IMR-90 (cell line): Measurements from ENCODE around the gene FOXN3. TPM values are rescaled to one million over a fixed set of nuclear protein-coding genes. Genes with fewer than 3 reads are reported as not detected.

Source experiments
- ATAC-seq: fragments of 200-7000 bp; cut with Tn5 transposase; 2 replicates; pipeline ENCODE4 v1.9.1; 2020; ENCODE audit warnings: low read depth, mild to moderate bottlenecking, moderate library complexity
- BruUV-seq: library from RNA; stranded (reverse); fragments of 400-500 nt; replicated peaks from 2 replicates; lab custom pipeline; 2021; lab: Mats Ljungman, UMichigan
- CTCF ChIA-PET: fragments of 300-600 bp; formaldehyde crosslinking; extraction: SDS; loops from one replicate; lab custom pipeline; 2021; ENCODE audit warnings: antibody characterized with exemption; lab: Yijun Ruan, JAX
- POLR2A ChIA-PET: fragments of 300-600 bp; sonication (Branson Sonifier 250); formaldehyde crosslinking; loops from one replicate; lab custom pipeline; 2022; ENCODE audit warnings: antibody characterized with exemption; ENCODE audit not compliant: unreplicated experiment; lab: Charles Lee
- DNase-seq: peaks from one replicate; pipeline ENCODE4 v3.0.0; 2013
- H2AFZ ChIP-seq: replicated peaks from 2 replicates; pipeline ENCODE3; 2013; ENCODE audit warnings: low read length, mild to moderate bottlenecking; ENCODE audit not compliant: poor library complexity
- H2AK5ac ChIP-seq: 2 replicates; pipeline ENCODE4 v1.6.1; 2013; ENCODE audit warnings: low read depth, low read length, inconsistent platforms
- H2AK9ac ChIP-seq: replicated peaks from 2 replicates; pipeline ENCODE3; 2013; ENCODE audit warnings: mild to moderate bottlenecking, low read depth, low read length, moderate library complexity; ENCODE audit not compliant: poor library complexity
- H2BK120ac ChIP-seq: 2 replicates; pipeline ENCODE4 v1.6.1; 2013; ENCODE audit warnings: low read depth, low read length, inconsistent platforms
- H2BK15ac ChIP-seq: 3 replicates; pipeline ENCODE4 v1.6.1; 2013; ENCODE audit warnings: low read depth, low read length, inconsistent platforms
- H2BK20ac ChIP-seq: 2 replicates; pipeline ENCODE4 v1.6.1; 2013; ENCODE audit warnings: low read depth, mild to moderate bottlenecking, inconsistent platforms, low read length, moderate library complexity
- H2BK5ac ChIP-seq: 2 replicates; pipeline ENCODE4 v1.6.1; 2013; ENCODE audit warnings: mild to moderate bottlenecking, low read depth, low read length, inconsistent platforms; ENCODE audit not compliant: poor library complexity, severe bottlenecking
- H3K14ac ChIP-seq: replicated peaks from 2 replicates; pipeline ENCODE4 v1.6.1; 2013; ENCODE audit warnings: low read depth, low read length, inconsistent platforms
- H3K18ac ChIP-seq: 2 replicates; pipeline ENCODE4 v1.6.1; 2013; ENCODE audit warnings: low read depth, low read length, control low read depth
- H3K23ac ChIP-seq: 2 replicates; pipeline ENCODE4 v1.6.1; 2013; ENCODE audit warnings: low read depth, low read length, inconsistent platforms
- H3K27ac ChIP-seq: 2 replicates; pipeline ENCODE4 v1.5.1; 2013; ENCODE audit warnings: mild to moderate bottlenecking, control low read depth, low read length; ENCODE audit not compliant: insufficient read depth
- H3K27me3 ChIP-seq: 2 replicates; pipeline ENCODE4 v1.6.1; 2013; ENCODE audit warnings: low read length; ENCODE audit not compliant: control insufficient read depth, insufficient read depth
- H3K36me3 ChIP-seq: 2 replicates; pipeline ENCODE4 v1.6.1; 2013; ENCODE audit warnings: low read length, mixed read lengths; ENCODE audit not compliant: control insufficient read depth, insufficient read depth
- H3K4ac ChIP-seq: 2 replicates; pipeline ENCODE4 v1.6.1; 2013; ENCODE audit warnings: low read depth, low read length, inconsistent platforms
- H3K4me1 ChIP-seq: 2 replicates; pipeline ENCODE4 v1.6.1; 2013; ENCODE audit warnings: low read length, mixed read lengths; ENCODE audit not compliant: control insufficient read depth, insufficient read depth
- H3K4me2 ChIP-seq: 2 replicates; pipeline ENCODE4 v1.6.1; 2013; ENCODE audit warnings: low read depth, mild to moderate bottlenecking, control low read depth, low read length, moderate library complexity
- H3K4me3 ChIP-seq: 2 replicates; pipeline ENCODE4 v1.5.1; 2013; ENCODE audit warnings: low read depth, mild to moderate bottlenecking, control low read depth, low read length, moderate library complexity; ENCODE audit not compliant: insufficient read depth
- H3K56ac ChIP-seq: 2 replicates; pipeline ENCODE4 v1.6.1; 2013; ENCODE audit warnings: low read length, inconsistent platforms; ENCODE audit not compliant: insufficient read depth; ENCODE audit errors: extremely low read depth
- H3K79me1 ChIP-seq, 2 experiments: 2 replicates each; pipeline ENCODE4 v1.6.1; 2013; ENCODE audit warnings: low read length in 2 of 2, inconsistent platforms in 1 of 2, low read depth in 1 of 2
- H3K9ac ChIP-seq: 2 replicates; pipeline ENCODE4 v1.6.1; 2013; ENCODE audit warnings: low read depth, low read length, control low read depth
- H3K9me1 ChIP-seq: 2 replicates; pipeline ENCODE4 v1.6.1; 2013; ENCODE audit warnings: low read length, inconsistent platforms; ENCODE audit not compliant: insufficient read depth
- H3K9me3 ChIP-seq: 2 replicates; pipeline ENCODE4 v1.6.1; 2013; ENCODE audit warnings: low read length; ENCODE audit not compliant: control insufficient read depth, insufficient read depth
- H4K20me1 ChIP-seq: 2 replicates; pipeline ENCODE4 v1.6.1; 2013; ENCODE audit warnings: low read length, inconsistent platforms; ENCODE audit not compliant: insufficient read depth
- H4K5ac ChIP-seq: 2 replicates; pipeline ENCODE4 v1.6.1; 2013; ENCODE audit warnings: mild to moderate bottlenecking, low read depth, low read length, control low read depth
- H4K8ac ChIP-seq, 2 experiments: 2 replicates each; pipeline ENCODE4 v1.6.1; 2013; ENCODE audit warnings: low read depth in 2 of 2, low read length in 2 of 2, control low read depth in 1 of 2, inconsistent platforms in 1 of 2
- H4K91ac ChIP-seq: 2 replicates; pipeline ENCODE4 v1.6.1; 2013; ENCODE audit warnings: low read depth, low read length, inconsistent platforms; ENCODE audit not compliant: insufficient read depth
- BHLHE40 ChIP-seq: fragments of 150-350 bp; IDR thresholded peaks from 2 replicates; pipeline ENCODE4 v1.6.1; 2016; ENCODE audit warnings: mild to moderate bottlenecking, low read depth, low read length
- CEBPB ChIP-seq: IDR thresholded peaks from 2 replicates; pipeline ENCODE4 v1.6.1; 2012; ENCODE audit warnings: low read depth, low read length, improper control_type of control experiment
- CHD1 ChIP-seq: IDR thresholded peaks from 2 replicates; pipeline ENCODE4 v1.6.1; 2012; ENCODE audit warnings: low read depth, low read length, improper control_type of control experiment
- CTCF ChIP-seq: conservative IDR thresholded peaks from 2 replicates; pipeline ENCODE4 v1.5.1; 2012; ENCODE audit warnings: mild to moderate bottlenecking, low read depth, low read length, improper control_type of control experiment
- FOS ChIP-seq: fragments of 150-350 bp; IDR thresholded peaks from 2 replicates; pipeline ENCODE4 v1.6.1; 2016; ENCODE audit warnings: low read depth, low read length
- MAFK ChIP-seq: IDR thresholded peaks from 2 replicates; pipeline ENCODE4 v1.6.1; 2012; ENCODE audit warnings: low read depth, low read length, improper control_type of control experiment
- MAZ ChIP-seq: IDR thresholded peaks from 2 replicates; pipeline ENCODE4 v1.6.1; 2012; ENCODE audit warnings: low read depth, mild to moderate bottlenecking, low read length, improper control_type of control experiment, moderate library complexity, borderline replicate concordance
- MXI1 ChIP-seq: IDR thresholded peaks from 2 replicates; pipeline ENCODE4 v1.6.1; 2012; ENCODE audit warnings: low read depth, mild to moderate bottlenecking, low read length, moderate library complexity, borderline replicate concordance
- NFE2L2 ChIP-seq: fragments of 150-350 bp; IDR thresholded peaks from 2 replicates; pipeline ENCODE4 v1.6.1; 2016; ENCODE audit warnings: low read depth, mild to moderate bottlenecking, low read length
- POLR2A ChIP-seq: IDR thresholded peaks from 2 replicates; pipeline ENCODE4 v1.6.1; 2012; ENCODE audit warnings: mild to moderate bottlenecking, low read depth, low read length
- RAD21 ChIP-seq: IDR thresholded peaks from 2 replicates; pipeline ENCODE4 v1.6.1; 2012; ENCODE audit warnings: low read length, improper control_type of control experiment
- RCOR1 ChIP-seq: IDR thresholded peaks from 2 replicates; pipeline ENCODE4 v1.6.1; 2012; ENCODE audit warnings: mild to moderate bottlenecking, low read length, improper control_type of control experiment; ENCODE audit not compliant: insufficient replicate concordance
- RFX5 ChIP-seq: IDR thresholded peaks from 2 replicates; pipeline ENCODE4 v1.8.0; 2012; ENCODE audit warnings: low read depth, mild to moderate bottlenecking, low read length, moderate library complexity
- SMC3 ChIP-seq: fragments of 150-350 bp; IDR thresholded peaks from 2 replicates; pipeline ENCODE4 v1.6.1; 2016; ENCODE audit warnings: low read depth, mild to moderate bottlenecking, antibody characterized with exemption, low read length, moderate library complexity
- USF2 ChIP-seq: fragments of 150-350 bp; IDR thresholded peaks from 2 replicates; pipeline ENCODE4 v1.6.1; 2017; ENCODE audit warnings: mild to moderate bottlenecking, antibody characterized with exemption, low read length, low read depth
- WGBS, 2 experiments: methylation state at CpG; one replicate each; pipeline versions ENCODE4 v1.1.5 to v1.1.7; 2013; ENCODE audit warnings: missing lambda C conversion rate in 2 of 2; ENCODE audit not compliant: insufficient read length in 1 of 2; ENCODE audit errors: extremely low coverage in 2 of 2; 5-methylcytosine and 5-hydroxymethylcytosine counted together
- dilution Hi-C: fragments of 300-500 bp; cut with HindIII; formaldehyde crosslinking; loops from one replicate; pipeline ENCODE4 v1.14.3; 2018; ENCODE audit warnings: low sequenced_read_pairs; ENCODE audit not compliant: unreplicated experiment
- in situ Hi-C: fragments of 300-500 bp; cut with MboI; formaldehyde crosslinking; loops from 3 replicates; pipeline ENCODE4 v1.14.3; 2019; ENCODE audit warnings: low sequenced_read_pairs, inconsistent platforms, mixed read lengths
- intact Hi-C: fragments of 100-400 bp; cut with micrococcal nuclease; formaldehyde crosslinking; loops from 2 replicates; pipeline ENCODE4 v1.10.0; 2022
- polyA plus RNA-seq, 3 experiments: library from polyadenylated mRNA; depleted of rRNA; stranded (reverse); fragments of >200 nt; gene quantifications; 2 replicates each; pipeline ENCODE4 v1.2.3, GENCODE V29; 2012; ENCODE audit warnings: low replicate concordance in 1 of 3
- total RNA-seq: library from RNA; depleted of rRNA; stranded (reverse); fragments of >200 nt; gene quantifications from 2 replicates; pipeline ENCODE4 v1.2.3, GENCODE V29; 2012
- TF ChIP-seq, protein P1 (sequence below): fragments of 150-350 bp; IDR thresholded peaks from 2 replicates; pipeline ENCODE4 v1.6.1; 2016; ENCODE audit warnings: low read depth, mild to moderate bottlenecking, low read length, moderate library complexity, borderline replicate concordance

FOXN3 gene
- total and polyA plus RNA-seq, 2 of the 4 experiments (the other 2 are of a cell fraction), result 22.6 to 33.7 TPM

GRCh38 chr14:89264196-89264800, 152.7 kb downstream of the FOXN3 start:
- WGBS, 2 experiments, result no CpG with 5 or more reads among the region's 6 CpGs
- CTCF ChIA-PET, result no interaction called here
- Histone ChIP-seq H4K8ac (no peak overlapping the region), H3K56ac (no peak overlapping the region), H3K18ac (no peak overlapping the region), H3K23ac (no peak overlapping the region), H4K91ac (no peak overlapping the region), H3K4ac (no peak overlapping the region), H2BK15ac (no peak overlapping the region), H4K20me1 (peaks cover 38% of the 10 kb centered on the region), H3K79me1 (peaks cover 59 to 65% of the 10 kb centered on the region in 2 experiments), H2AK5ac (no peak overlapping the region), H3K9me1 (peaks cover 18% of the 10 kb centered on the region), H4K5ac (no peak overlapping the region), H3K36me3 (peaks cover 2% of the 10 kb centered on the region; the same call in 1 of the 2 replicates), H2AFZ (no peak overlapping the region), H3K4me3 (no peak overlapping the region), H2BK120ac (no peak overlapping the region), H2BK5ac (no peak overlapping the region), H3K4me1 (peaks cover 9% of the 10 kb centered on the region), H3K4me2 (no peak overlapping the region), H3K9me3 (no peaks in the 10 kb centered on the region), H3K27ac (no peak overlapping the region), H2AK9ac (no peak overlapping the region), H3K9ac (no peak overlapping the region), H2BK20ac (no peak overlapping the region), H3K14ac (no peak overlapping the region), H3K27me3 (no peaks in the 10 kb centered on the region)
- BruUV-seq, result no TSS peak
- in situ Hi-C loops, result no loop called here
- intact Hi-C loops, result no loop called here
- POLR2A ChIA-PET, result no interaction called here
- ATAC-seq (no peak), DNase-seq (no peak)
- TF ChIP-seq CHD1 (no peak), BHLHE40 (no peak), SMC3 (no peak), NFE2L2 (no peak), RAD21 (no peak), MAFK (no peak), USF2 (no peak), CTCF (no peak), MAZ (no peak), RCOR1 (no peak), FOS (no peak), POLR2A (no peak), MXI1 (no peak), RFX5 (no peak), CEBPB (no peak)
- TF ChIP-seq, protein P1, sequence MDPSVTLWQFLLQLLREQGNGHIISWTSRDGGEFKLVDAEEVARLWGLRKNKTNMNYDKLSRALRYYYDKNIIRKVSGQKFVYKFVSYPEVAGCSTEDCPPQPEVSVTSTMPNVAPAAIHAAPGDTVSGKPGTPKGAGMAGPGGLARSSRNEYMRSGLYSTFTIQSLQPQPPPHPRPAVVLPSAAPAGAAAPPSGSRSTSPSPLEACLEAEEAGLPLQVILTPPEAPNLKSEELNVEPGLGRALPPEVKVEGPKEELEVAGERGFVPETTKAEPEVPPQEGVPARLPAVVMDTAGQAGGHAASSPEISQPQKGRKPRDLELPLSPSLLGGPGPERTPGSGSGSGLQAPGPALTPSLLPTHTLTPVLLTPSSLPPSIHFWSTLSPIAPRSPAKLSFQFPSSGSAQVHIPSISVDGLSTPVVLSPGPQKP, result no peak
- dilution Hi-C loops, result no loop called here
